ENCODE data around the gene MBOAT7.

DNA sequence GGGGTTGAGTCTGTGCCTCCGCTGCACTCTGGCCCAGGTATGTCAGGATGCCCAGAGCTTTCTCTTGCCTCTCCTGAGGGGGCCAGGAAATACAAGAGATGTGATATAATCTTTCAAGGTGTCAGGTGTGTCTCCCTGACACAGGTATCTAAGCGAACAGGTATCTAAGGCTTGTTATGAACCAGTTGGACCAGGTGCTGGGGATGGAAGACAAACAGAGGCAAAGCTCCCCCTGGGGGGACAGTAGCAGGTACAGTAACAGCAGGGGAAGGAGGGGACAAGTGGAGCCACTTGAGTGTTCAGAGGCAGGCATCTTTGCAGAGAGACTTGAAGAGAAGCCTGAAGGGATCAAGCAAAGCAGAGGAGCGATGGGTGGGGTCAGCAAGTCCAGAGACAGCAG, 32.4 kb downstream of the MBOAT7 start:
- TF ChIP-seq, protein P1, sequence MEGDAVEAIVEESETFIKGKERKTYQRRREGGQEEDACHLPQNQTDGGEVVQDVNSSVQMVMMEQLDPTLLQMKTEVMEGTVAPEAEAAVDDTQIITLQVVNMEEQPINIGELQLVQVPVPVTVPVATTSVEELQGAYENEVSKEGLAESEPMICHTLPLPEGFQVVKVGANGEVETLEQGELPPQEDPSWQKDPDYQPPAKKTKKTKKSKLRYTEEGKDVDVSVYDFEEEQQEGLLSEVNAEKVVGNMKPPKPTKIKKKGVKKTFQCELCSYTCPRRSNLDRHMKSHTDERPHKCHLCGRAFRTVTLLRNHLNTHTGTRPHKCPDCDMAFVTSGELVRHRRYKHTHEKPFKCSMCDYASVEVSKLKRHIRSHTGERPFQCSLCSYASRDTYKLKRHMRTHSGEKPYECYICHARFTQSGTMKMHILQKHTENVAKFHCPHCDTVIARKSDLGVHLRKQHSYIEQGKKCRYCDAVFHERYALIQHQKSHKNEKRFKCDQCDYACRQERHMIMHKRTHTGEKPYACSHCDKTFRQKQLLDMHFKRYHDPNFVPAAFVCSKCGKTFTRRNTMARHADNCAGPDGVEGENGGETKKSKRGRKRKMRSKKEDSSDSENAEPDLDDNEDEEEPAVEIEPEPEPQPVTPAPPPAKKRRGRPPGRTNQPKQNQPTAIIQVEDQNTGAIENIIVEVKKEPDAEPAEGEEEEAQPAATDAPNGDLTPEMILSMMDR (conservative IDR thresholded peaks at IDR 0.05; ENCODE audit: low read depth, low read length): no peak
- TF ChIP-seq POLR2A (IDR thresholded peaks at IDR 0.05; ENCODE audit: low read depth, low read length): 0 out of 2 replicates have a peak, but pooled peaks have one; percentile 20

Measured in IMR-90 (cell line).